GM21529 (cell line): ENCODE results near the gene PTPN7.
"Not testable (repeated sequence)": the region's sequence is repeated elsewhere in the genome, so short reads cannot be mapped to it uniquely, and the experiment has no call there.

Experiments used
- ATAC-seq: cut with Tn5 transposase; IDR thresholded peaks from one replicate; pipeline ENCODE4 v1.9.1; 2021; ENCODE audit not compliant: unreplicated experiment

PTPN7 gene

DNA sequence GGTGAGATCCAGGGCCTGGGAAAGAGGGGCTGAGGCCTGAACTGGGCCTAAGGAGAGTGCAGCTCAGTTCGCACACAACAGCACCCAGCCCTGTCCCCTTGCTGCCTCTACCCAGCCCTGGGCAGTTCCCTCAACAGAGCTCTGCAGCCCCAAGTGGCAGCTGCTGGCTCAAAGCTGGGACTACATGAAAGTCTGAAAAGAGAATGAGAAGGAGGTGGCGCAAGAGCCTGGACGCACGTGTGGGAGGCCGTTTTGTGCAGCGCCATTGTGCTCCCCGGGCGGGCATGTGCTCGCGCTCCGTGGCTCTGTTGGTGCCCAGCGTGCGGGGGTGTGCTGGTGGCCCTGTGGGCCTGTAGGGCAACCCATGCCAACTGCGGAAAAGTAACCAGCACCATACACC lies 27.4 kb downstream of the PTPN7 start:
- no peak for ATAC-seq

DNA sequence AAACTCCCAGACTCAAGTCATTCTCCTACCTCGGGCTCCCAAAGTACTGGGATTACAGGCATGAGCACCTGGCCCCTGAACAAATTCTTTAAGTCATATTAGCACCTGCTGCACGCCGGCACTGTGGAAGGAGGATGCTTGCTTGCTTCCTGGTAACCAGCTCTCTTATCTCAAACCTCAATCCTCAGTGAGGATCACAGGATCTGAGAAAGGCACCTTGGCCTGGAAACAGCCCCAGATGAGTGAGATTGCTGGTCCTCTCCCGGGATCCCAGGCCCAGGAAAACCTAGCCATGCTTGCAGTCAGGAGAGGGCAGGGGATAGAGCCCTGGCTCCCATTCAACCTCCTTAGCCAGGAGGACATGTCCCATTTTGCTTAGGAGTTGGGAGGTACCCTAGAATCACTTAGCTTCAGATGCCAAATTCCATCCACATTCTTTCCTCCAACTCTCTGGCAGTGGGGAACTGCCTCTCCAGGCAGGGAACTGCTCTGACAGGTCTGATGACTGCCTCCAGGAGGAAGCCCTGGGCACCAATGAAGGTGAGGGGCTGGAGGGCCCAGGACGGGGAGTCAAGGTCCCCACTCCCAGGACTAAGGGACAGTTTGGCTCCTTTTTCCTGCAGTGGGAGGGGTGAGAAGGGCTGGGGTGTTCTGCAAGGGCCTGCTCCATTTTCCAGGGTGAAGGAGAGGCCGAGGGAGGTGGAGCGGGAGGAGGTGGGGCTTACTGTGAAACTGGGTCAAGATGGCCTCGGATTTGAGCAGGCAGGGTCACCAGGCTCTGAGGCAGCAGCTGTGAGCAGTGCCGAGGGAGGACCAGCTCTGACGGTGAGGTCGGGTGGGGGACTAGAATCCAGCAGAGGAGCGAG lies 28.2 kb downstream of the PTPN7 start:
- ATAC-seq = no peak

DNA sequence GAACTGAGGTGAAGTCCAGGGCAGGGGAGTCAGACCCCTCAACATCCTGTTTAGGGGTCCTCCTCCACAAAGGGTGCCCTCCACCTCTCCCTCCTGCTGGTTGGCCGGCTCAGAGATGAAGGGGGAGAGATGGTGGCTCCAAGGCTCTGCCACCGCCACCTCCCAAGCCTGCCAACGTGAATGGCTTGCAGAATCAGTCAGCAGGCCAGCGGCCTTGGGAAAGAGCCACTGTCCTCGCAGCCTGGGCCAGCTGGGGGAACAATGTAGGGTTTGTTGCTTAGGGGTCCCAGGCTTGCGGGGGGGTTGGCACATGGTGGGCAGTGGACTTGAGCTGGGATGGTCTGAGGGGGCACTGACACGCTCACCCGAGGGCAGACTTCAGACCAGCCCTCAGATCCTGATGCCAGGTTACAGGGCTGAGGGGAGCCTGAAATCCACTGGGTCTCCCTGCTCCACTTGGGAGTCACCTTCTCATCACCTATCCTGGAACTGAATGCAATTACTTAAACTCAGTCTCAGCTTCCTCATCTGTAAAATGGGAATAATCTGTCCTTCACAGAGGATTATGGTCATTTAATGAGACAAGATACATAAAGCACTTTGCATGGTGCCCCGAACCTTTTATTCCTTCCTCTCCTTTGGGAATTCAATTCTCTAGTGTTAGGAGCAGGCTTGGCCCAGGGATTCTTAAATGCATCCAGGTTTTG lies 29.4 kb downstream of the PTPN7 start:
- no peak for ATAC-seq

DNA sequence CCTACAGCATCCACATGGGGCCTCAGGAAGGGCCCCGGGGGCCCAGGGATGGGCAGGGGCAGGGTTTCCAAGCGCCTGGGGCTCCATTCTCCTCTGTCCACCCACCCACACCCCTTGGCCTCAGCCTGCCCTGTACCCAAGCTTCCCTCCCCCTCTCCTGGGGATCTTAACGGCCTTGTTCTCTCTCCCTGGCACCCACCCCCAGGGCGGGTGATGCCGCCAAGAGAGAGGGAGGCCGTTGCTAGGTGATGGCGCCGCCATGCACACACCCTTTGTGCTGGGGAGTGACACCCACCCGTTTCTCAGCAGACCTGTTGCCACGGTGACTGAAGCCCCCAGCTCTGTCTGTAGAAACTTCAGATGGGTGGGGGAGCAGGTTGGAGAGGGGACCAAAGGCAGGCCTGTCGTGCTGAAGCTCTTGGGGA lies 30.1 kb downstream of the PTPN7 start:
- ATAC-seq = no peak

DNA sequence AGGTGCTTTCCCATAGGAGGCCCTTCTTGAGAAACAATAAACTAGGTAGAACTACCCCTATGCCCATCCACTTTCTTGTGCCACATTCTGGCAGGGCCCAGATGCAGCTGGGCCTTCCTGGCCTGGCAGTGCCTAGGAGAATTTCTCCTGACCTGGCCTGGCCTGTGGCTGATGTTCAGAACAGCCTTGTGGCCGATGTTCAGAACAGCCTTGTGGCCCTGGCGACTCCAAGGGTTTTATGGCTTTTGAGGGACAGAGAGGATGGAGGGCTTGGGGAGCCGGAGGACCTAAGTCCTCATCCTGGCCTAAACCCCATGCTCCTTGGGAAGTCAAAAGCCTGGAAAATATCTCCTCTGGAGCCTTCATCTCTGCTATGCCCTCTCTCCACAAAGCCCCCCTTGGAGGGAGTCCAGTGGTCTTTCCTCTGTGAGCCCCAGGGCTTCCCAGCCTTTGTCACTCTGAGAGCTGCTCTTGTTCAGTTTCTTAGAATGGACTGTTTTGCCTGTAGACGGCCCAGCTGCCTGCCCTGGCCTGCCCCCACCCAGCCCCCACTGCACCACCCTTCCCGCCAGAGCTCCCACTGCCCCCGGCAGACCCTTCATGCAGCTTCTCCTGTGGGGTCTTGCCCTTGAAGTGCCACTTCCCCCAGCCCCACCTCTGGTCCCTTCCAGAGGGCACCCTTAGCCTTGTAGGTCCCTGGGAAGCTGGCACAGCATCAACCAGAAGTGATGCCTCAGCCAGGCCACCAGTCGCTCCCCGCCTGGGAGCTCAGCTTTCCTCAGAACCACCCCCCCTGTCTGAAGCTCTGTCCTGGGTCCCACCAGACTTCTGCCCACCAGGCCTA lies 30.7 kb downstream of the PTPN7 start:
- no peak for ATAC-seq

DNA sequence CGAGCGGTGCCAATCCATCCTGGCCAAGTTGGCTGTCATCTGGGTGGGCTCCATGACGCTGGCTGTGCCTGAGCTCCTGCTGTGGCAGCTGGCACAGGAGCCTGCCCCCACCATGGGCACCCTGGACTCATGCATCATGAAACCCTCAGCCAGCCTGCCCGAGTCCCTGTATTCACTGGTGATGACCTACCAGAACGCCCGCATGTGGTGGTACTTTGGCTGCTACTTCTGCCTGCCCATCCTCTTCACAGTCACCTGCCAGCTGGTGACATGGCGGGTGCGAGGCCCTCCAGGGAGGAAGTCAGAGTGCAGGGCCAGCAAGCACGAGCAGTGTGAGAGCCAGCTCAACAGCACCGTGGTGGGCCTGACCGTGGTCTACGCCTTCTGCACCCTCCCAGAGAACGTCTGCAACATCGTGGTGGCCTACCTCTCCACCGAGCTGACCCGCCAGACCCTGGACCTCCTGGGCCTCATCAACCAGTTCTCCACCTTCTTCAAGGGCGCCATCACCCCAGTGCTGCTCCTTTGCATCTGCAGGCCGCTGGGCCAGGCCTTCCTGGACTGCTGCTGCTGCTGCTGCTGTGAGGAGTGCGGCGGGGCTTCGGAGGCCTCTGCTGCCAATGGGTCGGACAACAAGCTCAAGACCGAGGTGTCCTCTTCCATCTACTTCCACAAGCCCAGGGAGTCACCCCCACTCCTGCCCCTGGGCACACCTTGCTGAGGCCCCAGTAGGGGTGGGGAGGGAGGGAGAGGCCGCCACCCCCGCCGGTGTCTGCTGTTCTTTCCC lies 32.4 kb downstream of the PTPN7 start:
- ATAC-seq = no peak

DNA sequence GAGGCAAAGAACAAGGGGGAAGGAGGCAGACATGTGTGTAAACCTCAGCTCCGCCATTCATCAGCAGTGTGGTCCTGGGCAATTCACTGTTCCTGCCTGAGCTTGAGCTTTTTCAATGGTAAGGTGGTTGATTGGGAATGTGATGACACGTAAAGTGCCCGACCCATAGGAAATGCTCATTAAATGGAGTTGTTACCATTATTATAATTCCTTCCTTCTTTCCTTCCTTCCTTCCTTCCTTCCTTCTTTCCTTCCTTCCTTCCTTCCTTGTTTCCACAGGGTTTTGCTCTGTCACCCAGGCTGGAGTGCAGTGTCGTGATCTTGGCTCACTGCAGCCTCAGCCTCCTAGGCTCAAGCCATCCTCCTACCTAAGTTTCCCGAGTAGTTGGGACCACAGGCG lies 33.3 kb downstream of the PTPN7 start:
- ATAC-seq = no peak

DNA sequence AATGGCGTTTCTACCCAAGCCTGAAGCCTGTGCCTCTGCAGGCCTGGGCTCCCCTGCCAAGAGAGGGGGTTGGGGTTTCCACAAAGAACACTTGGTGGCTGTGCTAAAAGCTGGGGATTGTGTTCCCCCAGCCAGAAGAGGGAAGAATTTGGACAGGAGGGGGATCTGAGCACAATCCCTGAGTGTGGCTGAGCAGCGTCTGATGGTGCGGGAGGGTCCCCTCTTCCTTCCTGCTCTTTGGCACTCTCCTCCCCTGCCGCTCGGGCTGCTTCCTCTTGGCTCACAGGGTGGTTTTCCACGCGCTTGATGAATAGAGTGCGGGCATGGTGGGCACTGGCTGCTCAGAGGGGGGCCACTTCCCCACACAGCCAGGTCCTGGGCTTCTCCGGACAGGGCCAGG lies 34.0 kb downstream of the PTPN7 start:
- ATAC-seq = no peak

DNA sequence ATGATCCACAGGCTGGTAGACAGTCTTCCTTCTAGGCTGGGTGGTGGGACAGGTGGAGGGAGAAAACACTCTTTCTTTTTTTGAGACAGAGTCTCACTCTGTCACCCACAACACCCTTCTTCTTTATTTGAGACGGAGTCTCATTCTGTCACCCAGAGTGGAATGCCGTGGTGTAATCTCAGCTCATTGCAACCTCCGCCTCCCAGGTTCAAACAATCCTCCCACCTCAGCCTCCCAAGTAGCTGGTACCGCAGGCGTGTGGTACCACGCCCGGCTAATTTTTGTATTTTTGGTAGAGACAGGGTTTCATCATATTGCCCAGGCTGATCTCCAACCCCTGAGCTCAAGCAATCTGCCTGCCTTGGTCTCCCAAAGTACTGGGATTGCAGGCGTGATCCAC lies 34.8 kb downstream of the PTPN7 start:
- ATAC-seq = no peak

DNA sequence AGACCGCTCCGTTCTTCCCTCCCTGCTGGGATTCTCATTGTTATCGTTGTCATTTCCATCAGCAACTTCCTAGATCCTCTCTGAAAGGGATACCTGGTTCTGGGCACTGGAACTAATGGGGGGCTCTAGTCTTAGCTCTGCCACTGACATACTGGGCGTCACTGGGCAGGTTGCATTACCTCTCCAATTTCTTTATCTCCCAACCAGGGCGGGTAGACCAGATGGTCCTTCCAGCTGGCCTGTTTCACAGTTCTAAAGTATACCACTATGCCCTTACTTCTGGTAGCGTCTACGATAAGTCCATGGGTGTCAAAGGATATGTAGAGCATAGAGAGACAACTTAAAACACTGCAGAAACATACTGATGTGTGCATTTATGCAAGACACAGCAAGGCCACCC lies 36.3 kb downstream of the PTPN7 start:
- ATAC-seq = no peak

DNA sequence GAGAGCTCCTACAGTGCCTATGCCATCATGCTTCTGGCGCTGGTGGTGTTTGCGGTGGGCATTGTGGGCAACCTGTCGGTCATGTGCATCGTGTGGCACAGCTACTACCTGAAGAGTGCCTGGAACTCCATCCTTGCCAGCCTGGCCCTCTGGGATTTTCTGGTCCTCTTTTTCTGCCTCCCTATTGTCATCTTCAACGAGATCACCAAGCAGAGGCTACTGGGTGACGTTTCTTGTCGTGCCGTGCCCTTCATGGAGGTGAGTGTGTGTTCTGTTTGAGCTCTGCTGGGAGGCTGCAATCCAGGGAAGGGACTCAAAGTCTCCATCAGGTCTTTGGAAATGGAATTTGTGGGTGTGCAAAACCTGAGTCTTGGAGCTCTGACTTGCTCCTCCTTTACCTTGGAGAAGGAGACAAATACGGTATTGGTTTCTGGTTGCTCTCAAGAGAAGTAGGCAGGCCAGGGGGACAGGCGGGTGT lies 37.0 kb downstream of the PTPN7 start:
- no peak for ATAC-seq

DNA sequence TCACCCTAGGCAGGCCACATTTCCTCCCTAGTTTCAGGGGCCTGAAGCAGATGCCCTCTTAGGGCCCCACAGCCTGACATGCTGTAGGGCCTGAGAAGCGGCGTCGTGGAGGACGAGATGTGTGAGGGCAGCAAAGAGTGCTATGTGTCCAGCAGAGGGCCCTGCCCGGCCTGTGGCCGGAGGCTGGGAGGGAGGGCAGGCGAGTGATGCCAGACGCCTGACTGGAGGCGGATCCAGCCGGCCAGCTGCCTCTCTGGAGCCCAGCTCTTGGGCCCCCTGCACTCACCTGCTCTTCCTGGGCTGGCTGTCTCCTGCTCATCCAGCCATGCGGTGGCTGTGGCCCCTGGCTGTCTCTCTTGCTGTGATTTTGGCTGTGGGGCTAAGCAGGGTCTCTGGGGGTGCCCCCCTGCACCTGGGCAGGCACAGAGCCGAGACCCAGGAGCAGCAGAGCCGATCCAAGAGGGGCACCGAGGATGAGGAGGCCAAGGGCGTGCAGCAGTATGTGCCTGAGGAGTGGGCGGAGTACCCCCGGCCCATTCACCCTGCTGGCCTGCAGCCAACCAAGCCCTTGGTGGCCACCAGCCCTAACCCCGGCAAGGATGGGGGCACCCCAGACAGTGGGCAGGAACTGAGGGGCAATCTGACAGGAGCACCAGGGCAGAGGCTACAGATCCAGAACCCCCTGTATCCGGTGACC lies 37.6 kb downstream of the PTPN7 start, which contains the start of gene GPR37L1:
Gene GPR37L1, plus strand, starts transcription at position 279 of the 697 bp plus-strand sequence. Its CDS starts 47 bp downstream, at position 326.
- no peak for ATAC-seq

DNA sequence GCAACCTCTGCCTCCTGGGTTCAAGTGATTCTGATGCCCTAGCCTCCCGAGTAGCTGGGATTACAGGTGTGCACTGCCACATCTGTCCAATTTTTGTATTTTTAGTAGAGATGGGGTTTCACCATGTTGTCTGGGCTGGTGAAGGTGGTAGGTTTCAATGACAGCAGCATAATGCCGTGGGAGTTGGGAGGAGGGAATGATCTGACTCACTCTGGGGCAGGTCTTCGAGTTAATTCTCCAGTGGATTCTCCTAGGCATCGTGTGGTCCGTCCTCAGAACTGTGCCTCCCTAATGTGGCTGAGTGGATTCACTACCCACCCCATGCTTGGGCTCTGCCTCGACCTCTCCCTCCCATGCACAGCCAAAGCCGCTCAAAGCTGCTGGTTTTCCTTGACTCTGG lies 39.4 kb downstream of the PTPN7 start:
- ATAC-seq = no peak

DNA sequence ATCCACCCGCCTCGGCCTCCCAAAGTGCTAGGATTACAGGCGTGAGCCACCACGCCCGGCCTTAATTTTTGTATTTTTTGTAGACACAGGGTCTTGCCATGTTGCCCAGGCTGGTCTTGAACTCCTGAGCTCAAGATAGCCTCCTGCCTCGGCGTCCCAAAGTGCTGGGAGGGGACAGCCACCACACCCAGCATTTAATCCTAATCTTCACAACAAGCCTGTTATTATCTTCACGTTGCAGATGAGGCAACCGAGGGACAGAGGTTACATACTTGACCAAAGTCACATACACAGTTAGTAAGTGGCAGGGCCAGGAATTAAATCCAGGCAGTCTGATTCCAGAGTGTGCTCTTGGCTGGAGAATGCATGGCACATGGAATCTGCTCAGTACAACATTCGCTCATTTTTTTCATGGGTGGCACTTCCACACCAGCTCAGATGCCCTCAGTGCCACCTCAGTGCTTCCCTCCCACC lies 42.5 kb downstream of the PTPN7 start:
- ATAC-seq = no peak

DNA sequence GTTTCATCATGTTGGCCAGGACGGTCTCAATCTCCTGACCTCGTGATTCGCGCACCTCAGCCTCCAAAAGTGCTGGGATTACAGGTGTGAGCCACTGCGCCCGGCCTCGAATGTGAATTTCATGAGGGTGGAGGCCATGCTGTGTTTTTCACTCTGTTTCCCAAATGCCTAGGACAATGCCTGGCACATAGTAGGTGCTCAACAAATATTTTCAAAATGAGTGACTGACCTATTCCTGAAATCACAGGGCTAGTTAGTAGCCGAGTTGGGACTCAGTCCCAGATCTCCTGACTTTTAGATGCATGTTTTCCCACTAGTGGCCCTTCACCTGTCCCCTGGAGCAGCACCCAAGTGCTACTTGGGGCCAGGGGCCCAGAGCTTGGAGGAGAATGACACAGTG lies 44.1 kb downstream of the PTPN7 start:
- no peak for ATAC-seq

DNA sequence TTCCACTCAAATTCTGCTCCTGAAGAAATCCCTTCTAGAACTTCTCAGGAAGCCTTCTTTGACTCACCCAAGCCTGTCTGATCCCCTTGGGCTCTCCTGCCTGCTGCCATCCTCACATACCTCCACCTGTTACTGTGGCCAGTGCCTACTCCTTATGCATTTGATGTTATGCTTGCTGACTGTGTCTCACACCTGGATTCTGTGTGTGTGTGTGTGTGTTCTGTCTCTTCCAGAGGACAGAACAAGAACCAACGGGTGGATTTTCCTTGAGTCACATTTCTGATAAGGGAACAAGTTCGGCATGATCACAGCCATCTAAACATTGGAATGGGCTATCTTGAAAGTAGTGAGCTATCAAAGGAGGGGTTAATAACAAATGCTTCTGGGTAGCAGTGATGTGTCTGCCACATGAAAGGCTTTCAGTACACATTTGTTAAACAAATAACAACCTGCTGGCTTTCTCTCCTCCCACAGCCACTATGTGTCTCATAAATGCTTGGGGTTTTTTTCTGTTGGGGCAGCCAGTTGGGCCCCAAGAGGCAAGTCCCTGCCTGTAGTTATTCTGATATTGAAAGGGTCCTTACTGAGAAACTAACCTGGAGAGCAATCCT lies 46.6 kb downstream of the PTPN7 start:
- peak; percentile 58 for ATAC-seq

DNA sequence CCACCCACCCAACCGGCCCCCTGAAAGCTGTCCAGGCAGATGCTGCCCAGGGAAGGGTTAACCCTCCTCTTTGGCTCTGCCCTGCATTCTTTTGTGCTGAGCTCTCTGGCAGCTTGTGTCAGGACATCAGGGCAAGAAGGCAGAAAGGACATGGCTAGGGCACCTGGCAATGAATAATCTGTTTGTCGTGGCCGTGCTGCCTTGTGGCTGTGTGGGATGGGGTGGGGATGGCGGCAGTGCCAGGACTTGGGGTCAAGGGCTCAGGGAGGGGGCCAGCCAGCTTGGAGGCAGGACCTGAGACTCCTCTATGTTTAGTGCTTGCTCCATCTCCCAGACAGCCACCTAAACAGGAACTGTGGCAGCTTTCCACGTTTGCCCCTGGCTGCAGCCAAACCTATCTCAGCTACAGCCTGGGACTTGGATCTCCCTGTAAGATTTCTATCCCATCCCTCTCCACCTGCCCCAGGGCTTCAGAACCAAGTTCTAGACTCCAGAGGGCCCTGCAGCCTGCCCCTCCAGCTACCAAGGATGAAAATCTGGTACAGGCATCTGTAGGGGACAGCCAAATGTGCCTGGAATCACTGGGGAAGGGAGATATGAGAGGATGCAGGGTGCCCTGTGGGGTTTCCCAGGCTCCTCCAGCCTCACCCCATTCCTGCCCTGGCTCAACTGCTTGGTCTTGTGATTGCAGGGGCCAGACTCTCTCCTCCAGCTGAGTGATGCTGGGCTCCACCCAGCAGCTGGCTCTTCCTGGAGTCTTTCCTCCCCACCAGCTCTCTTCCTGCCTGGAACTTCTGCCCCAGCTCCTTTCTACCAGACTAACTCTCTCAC lies 47.3 kb downstream of the PTPN7 start:
- no peak for ATAC-seq

DNA sequence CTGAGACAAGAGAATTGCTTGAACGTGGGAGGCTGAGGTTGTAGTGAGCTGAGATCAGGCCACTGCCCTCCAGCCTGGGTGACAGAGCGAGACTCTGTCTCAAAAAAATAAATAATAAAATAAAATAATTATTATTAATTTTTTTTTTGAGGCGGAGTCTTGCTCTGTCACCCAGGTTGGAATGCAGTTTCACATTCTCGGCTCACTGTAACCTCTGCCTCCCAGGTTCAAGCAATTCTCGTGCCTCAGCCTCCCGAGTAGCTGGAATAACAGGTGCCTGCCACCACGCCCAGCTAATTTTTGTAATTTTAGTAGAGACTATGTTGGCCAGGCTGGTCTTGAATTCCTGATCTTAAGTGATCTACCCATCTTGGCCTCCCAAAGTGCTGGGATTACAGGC lies 48.8 kb downstream of the PTPN7 start:
- not testable (repeated sequence) for ATAC-seq
